SH-SY5Y (cell line): ENCODE results near the gene EXOC6B.

Source experiments
- GATA2 ChIP-seq: IDR thresholded peaks from 2 replicates; pipeline ENCODE4 v1.6.1; 2011; ENCODE audit warnings: mild to moderate bottlenecking, low read depth, low read length
- GATA3 ChIP-seq: IDR thresholded peaks from 2 replicates; pipeline ENCODE4 v1.6.1; 2011; ENCODE audit warnings: low read depth, mild to moderate bottlenecking, low read length, moderate library complexity

- TF ChIP-seq GATA2 = no peak
- no peak for TF ChIP-seq GATA3
These were observed 157.2 kb downstream of the EXOC6B start for GRCh38 chr2:72668647-72669046.
